B cell (primary cell): ENCODE measurements around the gene TNFRSF12A. TPM values are rescaled to one million over a fixed set of nuclear protein-coding genes. Genes with fewer than 3 reads are reported as not detected.

ENCODE experiments used
- ATAC-seq: fragments of 200-7000 bp; cut with Tn5 transposase; one replicate; pipeline ENCODE4 v1.10.0; 2021; ENCODE audit warnings: low read depth, mild to moderate bottlenecking, moderate number of reproducible peaks, moderate library complexity
- CTCF ChIA-PET: fragments of 350-600 bp; sonication (Branson Sonifier 250); formaldehyde crosslinking; loops from one replicate; lab custom pipeline; 2021; ENCODE audit warnings: antibody characterized with exemption, inconsistent platforms; lab: Charles Lee
- POLR2A ChIA-PET: fragments of 350-600 bp; sonication (Branson Sonifier 250); formaldehyde crosslinking; loops from one replicate; lab custom pipeline; 2021; ENCODE audit warnings: antibody characterized with exemption; lab: Charles Lee
- DNase-seq: peaks from one replicate; pipeline ENCODE4 v3.0.0; 2013
- H2AFZ ChIP-seq: 2 replicates; pipeline ENCODE4 v1.6.1; 2012; ENCODE audit warnings: mild to moderate bottlenecking, low read depth, low read length; ENCODE audit not compliant: insufficient read depth, poor library complexity, severe bottlenecking
- H3K27ac ChIP-seq, 2 donors: 1 replicate in 1 of 2; 2 replicates in 1 of 2; pipeline ENCODE4 v1.5.1; 2012 to 2013; ENCODE audit warnings: low read length in 2 of 2, mild to moderate bottlenecking in 2 of 2, moderate library complexity in 1 of 2
- H3K27me3 ChIP-seq, 4 experiments: fragments of 200-600 bp in 1 of 4; sonication (generic) in 1 of 4; replicated peaks in 1 of 4; 1 replicate in 2 of 4; 2 replicates in 2 of 4; pipeline versions ENCODE4 v1.6.1 to v1.7.0; 2013 to 2016; ENCODE audit warnings: low read length in 3 of 4, mild to moderate bottlenecking in 2 of 4, mixed read lengths in 1 of 4, moderate library complexity in 1 of 4; ENCODE audit not compliant: insufficient read depth in 4 of 4, control insufficient read depth in 3 of 4; ENCODE audit errors: control extremely low read depth in 1 of 4
- H3K36me3 ChIP-seq, 2 experiments: replicated peaks in 1 of 2; 1 replicate in 1 of 2; 2 replicates in 1 of 2; pipeline versions ENCODE4 v1.6.1 to v1.7.1; 2013; ENCODE audit warnings: low read length in 1 of 2; ENCODE audit not compliant: insufficient read depth in 2 of 2, control insufficient read depth in 1 of 2; ENCODE audit errors: control extremely low read depth in 1 of 2, extremely low read depth in 1 of 2
- H3K4me1 ChIP-seq, 2 donors: fragments of 200-600 bp in 1 of 2; sonication (generic) in 1 of 2; 1 replicate in 1 of 2; 2 replicates in 1 of 2; pipeline versions ENCODE4 v1.5.1 to v1.6.1; 2013 to 2017; ENCODE audit warnings: low read length in 2 of 2; ENCODE audit not compliant: control insufficient read depth in 2 of 2, insufficient read depth in 2 of 2
- H3K4me2 ChIP-seq: replicated peaks from 2 replicates; pipeline ENCODE3; 2012; ENCODE audit warnings: mild to moderate bottlenecking, low read depth, low read length; ENCODE audit not compliant: poor library complexity, severe bottlenecking
- H3K4me3 ChIP-seq, 5 experiments: fragments of 200-600 bp in 1 of 5; sonication (generic) in 1 of 5; 1 replicate in 3 of 5; 2 replicates in 2 of 5; pipeline versions ENCODE4 v1.5.1 to v1.7.0; 2011 to 2016; ENCODE audit warnings: low read length in 4 of 5, mild to moderate bottlenecking in 4 of 5, low read depth in 2 of 5, control low read depth in 1 of 5, moderate library complexity in 1 of 5; ENCODE audit not compliant: insufficient read depth in 1 of 5; ENCODE audit errors: control extremely low read depth in 1 of 5, extremely low read depth in 1 of 5
- H3K79me2 ChIP-seq: fragments of 200-600 bp; sonication (generic); one replicate; pipeline ENCODE4 v1.6.0; 2016; ENCODE audit warnings: low read length; ENCODE audit not compliant: control insufficient read depth, insufficient read depth
- H3K9ac ChIP-seq: fragments of 200-600 bp; sonication (generic); 2 replicates; pipeline ENCODE4 v1.6.1; 2017; ENCODE audit warnings: mild to moderate bottlenecking, low read length, moderate library complexity
- H3K9me3 ChIP-seq, 3 donors: one replicate each; pipeline versions ENCODE4 v1.6.1 to v1.7.1; 2013; ENCODE audit warnings: low read length in 2 of 3; ENCODE audit not compliant: control insufficient read depth in 2 of 3, insufficient read depth in 1 of 3; ENCODE audit errors: control extremely low read depth in 1 of 3
- H4K20me1 ChIP-seq: 2 replicates; pipeline ENCODE4 v1.6.0; 2012; ENCODE audit warnings: mild to moderate bottlenecking, low read length; ENCODE audit not compliant: insufficient read depth, control insufficient read depth, poor library complexity, severe bottlenecking
- H3K27ac Mint-ChIP-seq: one replicate; pipeline ENCODE4 v1.8.0; 2021; ENCODE audit warnings: mixed read lengths
- H3K27me3 Mint-ChIP-seq: one replicate; pipeline ENCODE4 v1.8.0; 2021; ENCODE audit warnings: mixed read lengths
- H3K4me1 Mint-ChIP-seq: one replicate; pipeline ENCODE4 v1.8.0; 2021; ENCODE audit warnings: mixed read lengths
- H3K4me3 Mint-ChIP-seq: one replicate; pipeline ENCODE4 v1.8.0; 2021; ENCODE audit warnings: mixed read lengths
- H3K9me3 Mint-ChIP-seq: one replicate; pipeline ENCODE4 v1.8.0; 2022; ENCODE audit warnings: mixed read lengths; ENCODE audit not compliant: insufficient read depth
- CTCF ChIP-seq: fragments of 200-600 bp; IDR thresholded peaks from one replicate; pipeline ENCODE4 v1.8.0; 2022; ENCODE audit warnings: antibody characterized with exemption, mild to moderate bottlenecking
- EZH2 ChIP-seq: IDR thresholded peaks from 2 replicates; pipeline ENCODE4 v1.6.1; 2012; ENCODE audit warnings: borderline replicate concordance, low read depth, mild to moderate bottlenecking, moderate library complexity, low read length; ENCODE audit not compliant: insufficient read depth, poor library complexity, severe bottlenecking
- WGBS: methylation state at CpG from one replicate; pipeline ENCODE4 v1.1.5; 2013; ENCODE audit warnings: missing lambda C conversion rate; ENCODE audit not compliant: insufficient coverage; 5-methylcytosine and 5-hydroxymethylcytosine counted together
- intact Hi-C: fragments of 100-400 bp; cut with micrococcal nuclease; formaldehyde crosslinking; loops from one replicate; pipeline ENCODE4 v1.10.0; 2022
- polyA plus RNA-seq: library from polyadenylated mRNA; depleted of rRNA; stranded (reverse); fragments of >200 nt; gene quantifications from 2 replicates; pipeline ENCODE4 v1.2.3, GENCODE V29; 2012
- total RNA-seq, 2 donors: library from RNA; stranded (reverse); fragments of 120-200 nt in 1 of 2; gene quantifications; 1 replicate in 1 of 2; 2 replicates in 1 of 2; pipeline versions ENCODE4 v1.2.3 to v1.2.4, GENCODE V29; 2013 to 2022

Gene TNFRSF12A
- total and polyA plus RNA-seq, 2 donors (not counting 1 experiment from before 2014, with no cell fraction given), result 0.61 to 1.3 TPM

- H3K4me1 ChIP-seq, result peaks cover 45 to 49% of the 10 kb centered on the region in 2 donors
- 97% methylated on average over 22 of the region's 24 CpGs for WGBS
- intact Hi-C loops, result loop anchor here (10.0 kb wide), 2 partner anchors 258 to 1722 kb away; partner anchors contain the start of genes UBE2I and ZNF263
These were observed 6.7 kb downstream of the TNFRSF12A start for GRCh38 chr16:3026609-3027488.

More at GRCh38 chr16:3026609-3027488, 6.7 kb downstream of the TNFRSF12A start:
- Histone ChIP-seq H3K9me3 (peaks cover 0 to 17% (median 0%) of the 10 kb centered on the region in 3 donors), H3K9ac (no peak overlapping the region), H3K79me2 (peaks cover 15% of the 10 kb centered on the region), H3K4me2 (no peak overlapping the region), H2AFZ (no peak overlapping the region), H4K20me1 (peaks cover 47% of the 10 kb centered on the region), H3K4me3 (no peak overlapping the region), H3K27me3 (peaks cover 0 to 34% (median 19%) of the 10 kb centered on the region in 4 experiments), H3K27ac (no peak overlapping the region), H3K36me3 (peaks cover 0 to 18% of the 10 kb centered on the region in 2 experiments)
- ChIA-PET CTCF (interaction anchor here (0.6 to 8.9 kb wide), 10 partner anchors 7 to 1110 kb away, joined by 3 to 213 read pairs (median 7); partner anchors contain the start of gene TNFRSF12A), POLR2A (interaction anchor here (0.7 kb wide), 1 partner anchor 430 kb away, joined by 3 read pairs; no protein-coding TSS in a partner anchor)
- Mint-ChIP-seq H3K27ac (no peak overlapping the region), H3K27me3 (peaks cover 16% of the 10 kb centered on the region), H3K9me3 (no peaks in the 10 kb centered on the region), H3K4me1 (peaks cover 43% of the 10 kb centered on the region), H3K4me3 (no peak overlapping the region)
- no peak for DNase-seq
- no peak for ATAC-seq
- TF ChIP-seq CTCF, result no peak
- TF ChIP-seq EZH2, result no peak
